Psoas muscle (tissue), 8 donors: Measurements from ENCODE around the gene ATP6AP1. TPM values are rescaled to one million over a fixed set of nuclear protein-coding genes. Genes with fewer than 3 reads are reported as not detected.

Experiments
- ATAC-seq, 4 donors: fragments of 200-7000 bp; cut with Tn5 transposase; one replicate each; pipeline ENCODE4 v1.9.1; 2020; ENCODE audit warnings: moderate library complexity in 3 of 4, mild to moderate bottlenecking in 2 of 4
- DNase-seq, 2 donors: peaks; one replicate each; pipeline ENCODE4 v3.0.0-alpha.2; 2020
- H3K27ac ChIP-seq: fragments of 200-600 bp; one replicate; pipeline ENCODE4 v1.8.0; 2022
- H3K27me3 ChIP-seq, 3 donors: fragments of 200-600 bp in 1 of 3; one replicate each; pipeline versions ENCODE4 v1.6.1 to v1.8.0; 2013 to 2022; ENCODE audit warnings: low read length in 2 of 3, mild to moderate bottlenecking in 2 of 3, moderate library complexity in 1 of 3; ENCODE audit not compliant: insufficient read depth in 3 of 3
- H3K36me3 ChIP-seq, 2 donors: fragments of 200-600 bp in 1 of 2; one replicate each; pipeline versions ENCODE4 v1.6.1 to v1.8.0; 2013 to 2022; ENCODE audit warnings: low read depth in 1 of 2, mild to moderate bottlenecking in 1 of 2, moderate library complexity in 1 of 2; ENCODE audit not compliant: insufficient read depth in 1 of 2
- H3K4me1 ChIP-seq: fragments of 200-600 bp; one replicate; pipeline ENCODE4 v1.8.0; 2022
- H3K4me3 ChIP-seq: fragments of 200-600 bp; one replicate; pipeline ENCODE4 v1.8.0; 2022; ENCODE audit warnings: mild to moderate bottlenecking
- H3K9me3 ChIP-seq: fragments of 200-600 bp; one replicate; pipeline ENCODE4 v1.8.0; 2022
- CTCF ChIP-seq: fragments of 200-600 bp; IDR thresholded peaks from one replicate; pipeline ENCODE4 v1.8.0; 2022; ENCODE audit warnings: antibody characterized with exemption
- WGBS, 3 donors: extraction: QIAGEN DNeasy Blood & Tissue Kit; methylation state at CpG; one replicate each; pipeline versions ENCODE4 v1.1.6 to v1.1.7; 2013; 5-methylcytosine and 5-hydroxymethylcytosine counted together
- intact Hi-C, 2 donors: fragments of 100-400 bp; cut with DNase I; formaldehyde crosslinking; loops; one replicate each; pipeline versions ENCODE4 v1.11.0 to v1.14.2; 2022
- polyA plus RNA-seq, 3 donors: library from polyadenylated mRNA; stranded (reverse); fragments of 200-250 nt; gene quantifications; one replicate each; pipeline ENCODE4 v1.2.3, GENCODE V29; 2013
- total RNA-seq, 4 donors: library from RNA; stranded (reverse); fragmentation: NEBNext Ultra II Directional in 2 of 4; extraction: Animal tissue kit (Norgen Biotek cat#: 25700) in 2 of 4; gene quantifications; one replicate each; pipeline versions ENCODE4 v1.2.1 to v1.2.4, GENCODE V29; 2021 to 2023
- donor health status: healthy with polysubstance abuse.
- donor health status: DM: no; HTN: no; CAD: no; lungs with moderate emphysema.
- donor health status: Bipolar disorder and iron deficiency.
- donor health status: healthy.
- donor health status: DM: yes; HTN: yes; CAD: no.
- donor health status: DM: no; HTN: no; CAD: no.
- donor health status: DM: no; HTN: no; CAD: no.
- donor health status: DM: yes; HTN: yes; CAD: no.

ATP6AP1 gene
- total and polyA plus RNA-seq, 7 donors = 28.3 to 38.6 (median 34.3) TPM

GRCh38 chrX:154482786-154483185, 54.3 kb downstream of the ATP6AP1 start:
- peak overlapping the region; percentile 23 for H3K27ac ChIP-seq
- ATAC-seq = no peak
- peaks cover 2 to 6% of the 10 kb centered on the region in 2 donors for H3K36me3 ChIP-seq
- H3K27me3 ChIP-seq = no peaks in the 10 kb centered on the region
- peaks cover 10% of the 10 kb centered on the region for H3K4me1 ChIP-seq
- no peak for DNase-seq
- intact Hi-C loops = no loop called here
- no peak overlapping the region for H3K4me3 ChIP-seq
- TF ChIP-seq CTCF = no peak
- WGBS, 3 donors = 64 to 74% (median 69%) methylated on average over 7 of the region's 7 CpGs
- H3K9me3 ChIP-seq = no peaks in the 10 kb centered on the region

- H3K4me1 ChIP-seq = peaks cover 10% of the 10 kb centered on the region
- ATAC-seq (no peak), DNase-seq (no peak)
- no peak for TF ChIP-seq CTCF
- H3K9me3 ChIP-seq = no peaks in the 10 kb centered on the region
- no peak overlapping the region for H3K4me3 ChIP-seq
- peak overlapping the region; percentile 89 for H3K27ac ChIP-seq
- 68 to 88% (median 77%) methylated on average over 6 to 7 of the region's 7 CpGs for WGBS, 3 donors
- intact Hi-C loops = no loop called here
- no peaks in the 10 kb centered on the region for H3K27me3 ChIP-seq
- peaks cover 2 to 11% of the 10 kb centered on the region in 2 donors for H3K36me3 ChIP-seq
Measured at GRCh38 chrX:154483325-154483724, 54.8 kb downstream of the ATP6AP1 start.

GRCh38 chrX:154484255-154485149, 56.0 kb downstream of the ATP6AP1 start:
- WGBS, 3 donors = 56 to 67% (median 61%) methylated on average over 13 to 16 of the region's 16 CpGs
- peak; percentile 45 to 70 (median 58) for ATAC-seq

GRCh38 chrX:154485150-154486051, 56.9 kb downstream of the ATP6AP1 start:
- intact Hi-C loops = no loop called here
- Histone ChIP-seq H3K27ac (peak overlapping the region; percentile 89), H3K4me3 (peak overlapping the region; percentile 74), H3K36me3 (peaks cover 2 to 11% of the 10 kb centered on the region in 2 donors), H3K4me1 (peaks cover 10% of the 10 kb centered on the region), H3K27me3 (no peaks in the 10 kb centered on the region), H3K9me3 (no peaks in the 10 kb centered on the region)
- no peak for TF ChIP-seq CTCF
- DNase-seq (no peak), ATAC-seq (peak in 3 of 4 donors; percentile 12 to 34 (median 24))
- 20 to 55% (median 53%) methylated on average over 17 to 35 of the region's 35 CpGs for WGBS, 3 donors

More at GRCh38 chrX:154484255-154485149, 56.0 kb downstream of the ATP6AP1 start:
- peaks cover 2 to 11% of the 10 kb centered on the region in 2 donors for H3K36me3 ChIP-seq
- no peaks in the 10 kb centered on the region for H3K27me3 ChIP-seq
- peaks cover 10% of the 10 kb centered on the region for H3K4me1 ChIP-seq
- TF ChIP-seq CTCF = no peak
- peak overlapping the region; percentile 74 for H3K4me3 ChIP-seq
- intact Hi-C loops = no loop called here
- H3K27ac ChIP-seq = peak overlapping the region; percentile 89
- H3K9me3 ChIP-seq = no peaks in the 10 kb centered on the region
- DNase-seq = no peak
